Measurements from ENCODE around the gene BCAP31.
"Not testable (repeated sequence)": the region's sequence is repeated elsewhere in the genome, so short reads cannot be mapped to it uniquely, and the experiment has no call there.

- TF ChIP-seq POLR2A, CTCF (IDR thresholded peaks at IDR 0.05): not testable (repeated sequence)
These were observed 40.7 kb downstream of the BCAP31 start for GRCh38 chrX:153683486-153683885.

Data from adrenal gland (tissue), 5 donors.